MG63 (cell line): ENCODE measurements around the gene KNDC1. TPM values are rescaled to one million over a fixed set of nuclear protein-coding genes. Genes with fewer than 3 reads are reported as not detected.
"Not testable (repeated sequence)": the region's sequence is repeated elsewhere in the genome, so short reads cannot be mapped to it uniquely, and the experiment has no call there.

Experiments used
- DNase-seq: peaks from one replicate; pipeline ENCODE4 v3.0.0-alpha.2; 2020
- H3K27me3 ChIP-seq: fragments of 250-450 bp; sonication (Bioruptor Pico); 2 replicates; pipeline ENCODE4 v1.5.1; 2020; ENCODE audit warnings: mild to moderate bottlenecking, moderate library complexity
- H3K36me3 ChIP-seq: fragments of 250-450 bp; sonication (Bioruptor Pico); 2 replicates; pipeline ENCODE4 v1.5.1; 2020; ENCODE audit warnings: mild to moderate bottlenecking, moderate library complexity
- H3K4me3 ChIP-seq: fragments of 250-450 bp; sonication (Bioruptor Pico); 2 replicates; pipeline ENCODE4 v1.5.1; 2020; ENCODE audit warnings: mild to moderate bottlenecking, moderate library complexity
- H3K9me3 ChIP-seq: fragments of 250-450 bp; sonication (Bioruptor Pico); 2 replicates; pipeline ENCODE4 v1.5.1; 2020; ENCODE audit warnings: mild to moderate bottlenecking, moderate library complexity
- total RNA-seq: library from RNA; depleted of rRNA; stranded (reverse); fragments of >200 nt; shearing (Covaris generic); gene quantifications from 2 replicates; pipeline ENCODE4 v1.2.3, GENCODE V29; 2014; ENCODE audit warnings: low replicate concordance

KNDC1 gene
- total RNA-seq, 1 experiment from 2014 or later: 0.92 TPM

DNA sequence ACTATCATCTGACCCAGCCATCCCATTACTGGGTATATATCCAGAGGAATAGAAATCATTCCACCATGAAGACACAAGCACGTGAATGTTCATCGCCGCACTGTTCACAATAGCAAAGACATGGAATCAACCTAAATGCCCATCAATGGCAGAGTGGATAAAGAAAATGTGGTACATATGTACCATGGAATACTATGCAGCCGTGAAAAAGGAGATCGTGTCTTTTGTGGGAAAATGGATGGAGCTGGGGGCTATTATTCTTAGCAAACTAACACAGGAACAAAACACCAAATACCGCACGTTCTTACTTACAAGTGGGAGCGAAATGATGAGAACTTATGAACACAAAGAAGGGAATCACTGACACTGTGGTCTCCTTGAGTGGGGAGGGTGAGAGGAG is 9.8 kb upstream of the KNDC1 start:
- DNase-seq: no peak
- no peak overlapping the region for H3K4me3 ChIP-seq
- H3K9me3 ChIP-seq: peaks cover 5% of the 10 kb centered on the region
- H3K27me3 ChIP-seq: 0 out of 2 replicates have a peak, but pooled peaks cover 2% of the 10 kb centered on the region
- H3K36me3 ChIP-seq: no peaks in the 10 kb centered on the region

DNA sequence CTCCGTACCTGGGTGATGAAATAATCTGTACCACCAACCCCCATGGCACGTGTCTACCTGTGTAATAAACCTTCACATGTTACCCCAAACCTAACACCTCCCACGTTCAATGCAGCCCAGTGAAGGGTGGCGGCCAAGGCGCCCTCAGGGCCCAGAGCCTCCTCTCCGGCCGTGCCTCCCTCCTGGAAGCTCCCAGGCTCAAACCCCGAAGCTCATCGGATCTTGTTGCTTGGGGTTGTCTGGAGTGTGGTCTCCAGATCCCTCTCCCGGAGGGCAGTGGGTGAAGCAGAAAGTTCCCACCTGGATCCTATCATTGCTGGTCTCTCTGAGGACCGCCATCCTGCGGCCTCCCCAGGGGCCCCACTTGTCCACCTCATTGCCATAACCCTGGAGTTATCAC is 9.4 kb upstream of the KNDC1 start:
- H3K27me3 ChIP-seq: 0 out of 2 replicates have a peak, but pooled peaks cover 2% of the 10 kb centered on the region
- DNase-seq: no peak
- H3K36me3 ChIP-seq: no peaks in the 10 kb centered on the region
- no peak overlapping the region for H3K4me3 ChIP-seq
- H3K9me3 ChIP-seq: peaks cover 5% of the 10 kb centered on the region

DNA sequence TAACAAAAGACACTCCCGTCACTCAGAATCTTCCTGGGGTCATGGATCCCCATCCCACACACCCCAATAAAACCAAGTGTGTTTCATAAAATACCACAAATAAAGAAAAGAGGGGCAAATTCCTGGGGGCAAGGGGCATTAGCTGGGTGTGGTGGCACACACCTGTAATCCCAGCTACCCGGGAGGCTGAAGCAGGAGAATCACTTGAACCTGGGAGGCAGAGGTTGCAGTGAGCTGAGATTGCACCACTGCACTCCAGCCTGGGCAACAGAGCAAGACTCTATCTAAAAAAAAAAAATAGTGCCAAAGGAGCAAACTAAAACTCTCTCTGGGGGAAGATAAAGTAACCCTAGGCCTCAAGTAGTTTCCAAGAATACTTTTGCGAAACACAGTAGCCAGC is 8.9 kb upstream of the KNDC1 start:
- H3K4me3 ChIP-seq, H3K27me3 ChIP-seq, DNase-seq, H3K9me3 ChIP-seq, H3K36me3 ChIP-seq: not testable (repeated sequence)

DNA sequence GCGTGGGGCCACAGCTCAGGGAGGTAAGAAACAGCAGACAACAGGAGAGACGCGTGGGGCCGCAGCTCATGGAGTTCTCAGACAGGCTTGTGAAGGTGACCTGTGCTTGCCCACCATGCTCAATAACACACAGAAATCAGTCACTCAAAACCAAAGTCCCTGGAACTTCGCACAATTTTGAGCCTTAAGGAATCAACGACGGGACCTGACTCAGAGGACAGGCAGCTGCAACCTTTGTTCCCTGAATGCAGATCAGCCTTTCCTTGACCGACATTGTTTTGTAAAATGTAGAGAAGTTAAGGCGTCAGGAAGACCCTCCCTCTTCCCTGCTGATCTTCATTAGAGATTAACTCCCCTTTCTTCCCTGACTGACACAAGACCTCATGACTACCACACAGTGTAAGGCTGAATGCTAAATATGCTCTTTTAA is 8.5 kb upstream of the KNDC1 start:
- Histone ChIP-seq H3K36me3 (no peaks in the 10 kb centered on the region), H3K27me3 (0 out of 2 replicates have a peak, but pooled peaks cover 2% of the 10 kb centered on the region), H3K4me3 (no peak overlapping the region), H3K9me3 (peaks cover 5% of the 10 kb centered on the region)
- no peak for DNase-seq

DNA sequence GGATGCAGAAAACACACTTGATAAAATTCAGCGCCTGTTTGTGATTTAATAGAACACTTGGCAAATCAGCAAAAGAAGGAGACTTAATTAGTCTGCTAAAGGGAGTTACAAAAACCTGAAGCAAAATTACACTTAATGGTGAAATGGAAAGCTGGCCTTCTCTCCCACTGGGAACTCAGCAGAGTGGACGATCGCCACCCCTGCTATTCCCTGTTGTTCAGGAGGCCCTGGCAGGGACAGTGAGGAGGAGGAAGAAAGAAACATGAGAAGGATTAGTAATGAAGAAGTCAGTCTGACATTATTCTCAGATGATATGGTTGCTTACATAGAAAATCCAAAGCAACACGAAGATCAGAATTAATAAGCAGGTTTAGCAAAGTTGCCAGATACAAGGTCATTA is 5.6 kb upstream of the KNDC1 start:
- H3K27me3 ChIP-seq: no peaks in the 10 kb centered on the region
- H3K9me3 ChIP-seq: no peaks in the 10 kb centered on the region
- H3K36me3 ChIP-seq: no peaks in the 10 kb centered on the region
- no peak overlapping the region for H3K4me3 ChIP-seq
- DNase-seq: no peak

DNA sequence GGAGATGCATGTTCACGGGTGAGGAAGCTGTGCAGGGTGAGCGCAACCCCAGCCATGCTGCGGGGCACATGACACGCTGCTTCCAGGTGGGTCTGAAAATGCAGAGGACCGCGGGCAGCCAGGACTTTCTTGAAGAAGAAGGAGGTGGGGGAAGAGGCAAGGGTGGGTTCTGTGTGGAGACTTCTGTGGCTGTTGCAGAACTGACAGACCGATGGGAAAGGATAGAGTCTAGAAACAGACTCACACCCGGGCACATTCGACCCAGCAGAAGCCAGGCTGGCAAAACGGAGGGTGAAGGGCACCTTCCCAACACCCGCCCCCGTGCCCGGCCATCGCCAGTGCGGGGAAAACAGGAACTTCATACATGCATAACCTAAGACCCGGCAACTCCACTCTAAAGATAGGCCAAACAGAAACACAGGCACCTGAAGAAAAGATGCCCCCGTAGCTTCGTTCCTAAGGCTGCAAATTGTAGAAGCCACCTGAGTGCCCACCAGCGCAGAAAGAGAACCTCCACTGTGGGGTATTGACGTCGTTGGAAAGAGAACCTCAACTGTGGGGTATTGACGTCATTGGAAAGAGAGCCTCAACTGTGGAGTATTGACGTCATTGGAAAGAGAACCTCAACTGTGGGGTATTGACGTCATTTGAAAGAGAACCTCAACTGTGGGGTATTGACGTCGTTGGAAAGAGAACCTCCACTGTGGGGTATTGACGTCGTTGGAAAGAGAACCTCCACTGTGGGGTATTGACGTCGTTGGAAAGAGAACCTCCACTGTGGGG is 4.8 kb upstream of the KNDC1 start:
- H3K27me3 ChIP-seq: no peaks in the 10 kb centered on the region
- no peaks in the 10 kb centered on the region for H3K36me3 ChIP-seq

DNA sequence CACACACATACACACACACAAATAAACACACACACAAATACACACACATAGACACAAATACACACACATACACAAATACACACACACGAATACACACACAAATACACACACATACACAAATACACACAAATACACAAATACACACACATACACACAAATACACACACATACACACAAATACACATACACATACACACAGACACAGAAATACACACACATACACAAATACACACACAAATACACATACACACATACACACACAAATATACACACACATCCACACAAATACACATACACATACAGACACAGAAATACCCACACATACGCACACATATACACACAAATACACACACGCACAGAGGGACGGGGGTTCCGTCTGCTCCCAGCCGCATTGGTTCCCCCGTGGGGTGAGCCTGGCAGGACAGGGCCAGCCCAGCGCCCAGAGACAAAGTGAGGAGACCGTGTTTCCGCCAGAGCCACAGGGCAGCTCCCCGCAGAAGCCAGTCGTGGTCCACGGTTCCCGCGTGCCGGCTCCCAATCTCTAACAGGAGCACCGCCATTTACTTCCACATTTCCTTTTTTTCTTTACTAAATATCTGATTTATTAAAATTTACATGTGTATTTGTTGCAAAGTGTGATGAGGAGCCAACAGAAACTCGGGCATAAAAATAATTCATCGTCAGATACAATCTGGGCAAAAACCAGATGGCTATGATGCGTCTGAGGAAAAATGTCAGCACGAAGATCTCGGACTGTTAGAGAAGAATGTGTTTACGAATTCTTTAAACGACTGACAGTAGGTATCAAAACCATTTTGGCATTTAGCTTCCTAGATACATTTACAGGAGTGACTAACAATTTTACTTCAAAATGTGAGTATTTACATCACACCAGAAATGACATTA is 3.1 kb upstream of the KNDC1 start:
- no peaks in the 10 kb centered on the region for H3K9me3 ChIP-seq
- no peaks in the 10 kb centered on the region for H3K36me3 ChIP-seq
- H3K27me3 ChIP-seq: no peaks in the 10 kb centered on the region
- no peak for DNase-seq
- H3K4me3 ChIP-seq: no peak overlapping the region

More for the DNA sequence above, 4.8 kb upstream of the KNDC1 start:
- Histone ChIP-seq H3K9me3 (no peaks in the 10 kb centered on the region), H3K4me3 (no peak overlapping the region)
- no peak for DNase-seq

DNA sequence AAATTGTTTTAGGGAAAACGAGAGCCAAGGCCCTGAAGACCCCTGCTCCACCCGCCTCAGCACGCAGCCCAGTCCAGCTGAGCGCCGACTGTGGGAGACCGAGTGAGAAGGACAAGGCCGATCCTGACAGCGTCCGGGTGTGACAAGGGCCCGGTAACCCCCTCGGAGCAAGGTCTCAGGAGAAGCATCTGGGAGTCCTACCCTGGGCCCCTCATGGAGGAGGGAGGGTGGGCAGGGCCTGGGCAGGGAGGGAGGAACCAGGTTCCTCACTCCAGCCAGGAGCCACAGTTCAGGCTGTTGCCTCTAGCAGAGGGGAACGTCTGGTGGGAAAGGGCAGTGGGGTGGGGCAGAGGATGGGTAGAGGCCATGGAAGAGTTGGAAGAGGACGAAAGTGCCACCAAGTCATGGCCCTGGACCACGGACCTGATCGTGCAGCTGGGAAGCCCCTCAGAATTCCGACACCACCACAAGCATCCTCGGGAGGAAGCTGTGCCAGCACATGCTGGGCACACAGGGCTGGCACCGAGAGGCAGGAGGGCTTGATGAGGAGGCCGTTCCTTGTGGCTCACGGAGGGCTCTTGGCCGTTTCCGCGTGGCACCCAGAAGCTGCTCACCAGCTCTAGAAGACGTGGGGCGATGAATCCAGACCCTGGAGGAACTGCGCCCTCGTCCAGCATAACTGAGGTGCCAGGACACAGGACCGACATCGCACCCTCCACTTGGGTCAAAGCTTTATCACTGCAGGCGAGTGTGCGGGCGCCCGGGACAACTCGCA is 2.2 kb upstream of the KNDC1 start:
- DNase-seq: no peak
- H3K27me3 ChIP-seq: no peaks in the 10 kb centered on the region
- H3K4me3 ChIP-seq: no peak overlapping the region
- no peaks in the 10 kb centered on the region for H3K9me3 ChIP-seq
- no peaks in the 10 kb centered on the region for H3K36me3 ChIP-seq

DNA sequence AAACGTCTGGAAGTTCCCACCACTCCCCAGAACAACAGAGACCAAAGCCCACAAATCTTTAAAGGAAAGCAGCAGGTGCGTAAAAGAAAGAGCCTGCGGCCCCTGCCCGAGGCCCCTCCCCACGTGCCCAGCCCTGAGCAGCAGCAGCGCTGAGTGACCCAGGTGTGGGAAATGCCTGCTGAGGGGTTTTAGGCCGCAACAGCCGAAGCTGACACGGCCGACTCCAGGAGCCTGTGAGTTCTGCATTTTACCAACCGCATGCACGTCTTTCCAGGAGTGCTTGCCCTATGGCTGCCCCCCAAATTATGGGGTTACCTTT is 1.6 kb upstream of the KNDC1 start:
- Histone ChIP-seq H3K9me3 (no peaks in the 10 kb centered on the region), H3K36me3 (no peaks in the 10 kb centered on the region), H3K4me3 (no peak overlapping the region), H3K27me3 (no peaks in the 10 kb centered on the region)
- DNase-seq: no peak

DNA sequence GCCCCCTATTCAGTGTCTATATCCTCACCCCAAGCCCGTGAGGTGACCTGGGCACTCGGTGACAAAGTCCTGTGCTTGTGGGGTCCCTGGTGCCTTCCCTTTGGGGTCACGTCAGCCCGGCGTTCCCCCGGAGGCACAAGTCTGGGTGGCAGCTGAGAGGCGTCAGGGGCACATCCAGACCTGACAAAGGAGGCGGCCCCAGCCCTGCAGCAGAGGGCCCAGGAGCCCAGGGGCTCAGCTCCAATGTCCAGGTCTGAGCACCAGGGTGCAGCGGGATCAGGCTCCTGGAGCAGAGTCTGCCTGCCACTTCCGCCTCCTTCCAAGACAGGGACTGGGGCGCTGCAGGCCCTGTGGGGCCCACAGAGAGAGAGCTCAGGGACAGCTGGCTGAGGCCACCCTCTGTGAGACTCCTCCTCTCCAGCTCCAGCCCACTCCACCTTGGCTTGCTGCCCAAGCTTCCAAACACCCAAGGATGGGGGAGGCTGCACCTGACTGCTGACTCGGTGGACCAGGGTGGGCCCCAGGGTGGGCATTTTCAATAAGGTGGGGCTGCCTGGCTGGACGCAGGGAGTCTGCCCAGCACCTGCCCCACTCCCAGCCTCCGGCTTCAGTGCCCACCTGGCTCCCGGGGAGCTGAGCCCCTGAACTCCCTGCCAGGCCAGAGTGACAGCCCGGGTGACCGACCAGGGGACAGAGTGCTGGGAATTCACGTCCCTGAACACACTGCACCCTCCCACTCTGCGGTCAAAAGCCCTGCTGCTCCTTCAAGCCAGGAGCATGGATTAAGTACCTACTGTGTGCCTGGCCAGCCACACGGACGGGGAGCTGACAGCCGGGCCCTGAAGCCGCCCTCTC is 1.0 kb upstream of the KNDC1 start:
- DNase-seq: no peak
- Histone ChIP-seq H3K4me3 (no peak overlapping the region), H3K36me3 (no peaks in the 10 kb centered on the region), H3K27me3 (no peaks in the 10 kb centered on the region), H3K9me3 (no peaks in the 10 kb centered on the region)

DNA sequence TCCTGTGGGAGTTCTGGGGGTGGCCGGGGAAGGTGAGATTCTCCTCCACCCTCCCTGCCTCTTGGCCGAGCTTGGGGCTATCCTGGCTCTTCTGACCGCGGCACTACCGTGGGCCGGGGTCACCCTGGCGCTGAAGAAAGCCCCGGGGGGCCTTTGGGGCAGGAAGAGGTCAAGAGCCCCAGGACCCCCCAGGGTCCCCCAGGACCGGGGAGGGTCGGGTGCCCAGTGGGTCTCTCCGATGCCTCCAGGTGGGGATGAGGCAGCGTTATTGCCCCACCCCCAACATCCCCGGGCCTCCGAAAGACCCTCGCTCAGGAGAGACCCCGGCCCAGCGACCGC is 439 bp upstream of the KNDC1 start:
- Histone ChIP-seq H3K9me3 (no peaks in the 10 kb centered on the region), H3K36me3 (no peaks in the 10 kb centered on the region), H3K4me3 (no peak overlapping the region), H3K27me3 (no peaks in the 10 kb centered on the region)
- DNase-seq: no peak

DNA sequence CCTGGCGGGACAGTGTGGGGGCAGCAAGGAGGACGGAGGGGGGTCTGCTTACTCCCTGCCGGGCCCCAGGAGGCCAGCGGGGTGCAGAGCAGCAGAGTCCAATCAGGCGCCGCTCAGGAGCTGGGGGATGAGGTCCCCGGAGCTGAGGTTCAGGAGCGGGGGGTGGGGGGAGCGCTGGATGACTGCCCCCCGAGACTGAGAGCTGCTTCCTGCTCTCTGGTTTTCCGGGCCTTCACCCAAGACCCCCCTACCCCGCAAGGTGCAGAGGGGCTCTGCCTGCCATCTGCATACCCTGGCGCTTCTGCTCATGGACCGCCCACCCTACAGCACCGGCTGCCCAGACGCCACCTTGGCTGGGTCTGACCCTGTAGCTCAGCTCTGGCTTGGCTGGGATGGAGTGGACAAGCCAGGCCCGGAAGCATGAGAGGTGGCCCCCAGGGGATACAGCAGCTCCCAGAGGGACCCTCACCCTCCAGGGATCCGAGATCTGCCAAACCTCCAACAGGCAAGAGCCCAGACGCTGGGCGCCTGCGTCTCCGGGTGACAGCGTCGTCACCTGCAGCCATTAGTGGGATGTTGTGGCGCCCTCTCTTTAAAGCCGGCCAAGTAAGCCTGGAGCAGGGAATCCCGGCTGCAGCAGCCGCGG is 930 bp downstream of the KNDC1 start:
- no peak for DNase-seq
- Histone ChIP-seq H3K36me3 (no peaks in the 10 kb centered on the region), H3K9me3 (no peaks in the 10 kb centered on the region), H3K4me3 (peak overlapping the region; percentile 59), H3K27me3 (no peaks in the 10 kb centered on the region)

DNA sequence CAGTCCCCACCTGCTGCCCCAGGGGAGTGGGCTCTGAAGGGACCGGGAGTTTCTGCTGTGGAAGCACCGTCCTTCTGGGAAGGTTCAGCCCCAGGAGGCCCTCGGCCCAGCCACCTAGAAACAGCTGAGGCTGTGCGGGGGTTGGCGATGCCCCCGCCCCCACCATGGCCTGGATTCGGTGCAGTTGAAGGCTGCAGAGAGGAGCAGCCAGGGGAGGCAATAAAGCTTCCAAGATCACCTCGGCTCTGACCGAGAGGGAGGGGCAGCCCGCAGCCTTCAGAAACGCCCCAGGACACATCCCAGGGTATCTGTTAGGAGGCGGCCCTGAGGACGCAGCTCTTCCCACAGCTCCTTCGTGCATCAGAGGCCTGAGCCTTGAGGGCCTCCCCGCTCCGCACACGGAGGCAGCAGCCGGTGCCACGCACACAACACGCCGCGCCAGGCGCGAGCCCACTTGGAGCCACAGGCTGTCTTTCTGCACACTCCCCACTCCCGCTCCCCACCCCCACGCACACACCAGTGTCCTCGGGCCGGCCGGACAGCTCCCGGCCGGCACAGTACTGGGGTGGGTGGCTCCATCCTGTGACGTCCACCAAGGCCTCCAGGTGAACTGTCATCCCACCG is 1.6 kb downstream of the KNDC1 start:
- DNase-seq: no peak
- Histone ChIP-seq H3K36me3 (no peaks in the 10 kb centered on the region), H3K4me3 (no peak overlapping the region), H3K27me3 (no peaks in the 10 kb centered on the region), H3K9me3 (no peaks in the 10 kb centered on the region)

DNA sequence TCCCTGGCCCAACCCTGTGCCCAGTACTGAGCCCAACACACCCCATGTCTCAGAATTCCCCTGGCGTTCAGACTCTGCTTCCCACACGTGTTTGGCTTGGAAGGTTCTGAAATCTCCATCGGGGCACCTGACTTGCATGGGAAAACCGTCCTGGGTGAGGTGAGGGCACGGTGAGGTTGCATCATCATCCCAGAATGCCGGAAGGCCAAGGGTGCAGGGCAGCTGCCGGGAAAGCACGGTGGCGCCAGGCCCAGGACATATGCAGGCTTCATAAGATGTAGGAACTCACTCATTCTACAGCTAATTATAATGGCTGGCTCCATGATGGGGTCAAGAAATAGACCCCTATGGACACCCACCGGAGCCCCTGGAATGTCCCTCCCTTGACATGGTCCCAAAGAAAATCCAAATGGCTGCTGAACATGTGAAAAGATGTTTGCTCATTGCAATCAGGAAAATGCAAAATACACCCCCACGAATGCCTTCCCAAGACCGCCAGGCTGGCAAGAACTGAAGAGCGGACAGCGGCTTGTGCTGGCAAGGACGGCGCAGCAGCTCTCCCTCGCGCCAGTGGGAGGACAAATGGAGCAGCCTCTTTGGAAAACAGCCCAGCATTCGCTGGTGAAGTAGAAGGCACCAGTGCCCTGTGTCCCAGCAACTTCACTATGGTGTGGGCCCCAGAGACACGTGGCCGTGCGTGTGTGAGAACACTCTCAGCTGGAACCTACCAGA is 2.3 kb downstream of the KNDC1 start:
- Histone ChIP-seq H3K4me3 (no peak overlapping the region), H3K9me3 (no peaks in the 10 kb centered on the region), H3K36me3 (no peaks in the 10 kb centered on the region), H3K27me3 (no peaks in the 10 kb centered on the region)
- DNase-seq: no peak
